Upper lobe of right lung (tissue), 1 donor: ENCODE measurements around the gene FAM47E. TPM values are rescaled to one million over a fixed set of nuclear protein-coding genes. Genes with fewer than 3 reads are reported as not detected.
A peak's percentile ranks its signal among the peaks of the same experiment; 100 is the strongest.
"Not testable (repeated sequence)": the region's sequence is repeated elsewhere in the genome, so short reads cannot be mapped to it uniquely, and the experiment has no call there.

Experiments used
- ATAC-seq: fragments of 200-7000 bp; cut with Tn5 transposase; one replicate; pipeline ENCODE4 v1.9.1; 2020; ENCODE audit warnings: mild to moderate bottlenecking, moderate library complexity
- DNase-seq: peaks from one replicate; pipeline ENCODE4 v3.0.0-alpha.2; 2020
- H3K27ac ChIP-seq: fragments of 200-600 bp; one replicate; pipeline ENCODE4 v1.8.0; 2022
- H3K27me3 ChIP-seq: fragments of 200-600 bp; one replicate; pipeline ENCODE4 v1.8.0; 2022; ENCODE audit warnings: mild to moderate bottlenecking
- H3K36me3 ChIP-seq: fragments of 200-600 bp; one replicate; pipeline ENCODE4 v1.8.0; 2022
- H3K4me1 ChIP-seq: fragments of 200-600 bp; one replicate; pipeline ENCODE4 v1.8.0; 2022
- H3K4me3 ChIP-seq: fragments of 200-600 bp; one replicate; pipeline ENCODE4 v1.8.0; 2022; ENCODE audit warnings: mild to moderate bottlenecking
- H3K9me3 ChIP-seq: fragments of 200-600 bp; one replicate; pipeline ENCODE4 v1.8.0; 2022
- intact Hi-C: fragments of 100-400 bp; cut with DNase I; formaldehyde crosslinking; loops from one replicate; pipeline ENCODE4 v1.11.0; 2022
- total RNA-seq: library from RNA; stranded (reverse); fragmentation: NEBNext Ultra II Directional; extraction: Animal tissue kit (Norgen Biotek cat#: 25700); gene quantifications from one replicate; pipeline ENCODE4 v1.2.1, GENCODE V29; 2021
- TF ChIP-seq, protein P1 (sequence below): fragments of 200-600 bp; IDR thresholded peaks from one replicate; pipeline ENCODE4 v1.8.0; 2022; ENCODE audit warnings: antibody characterized with exemption
- donor health status: DM: no; HTN: yes; CAD: no; lungs with severe emphysema.

Gene FAM47E
- total RNA-seq, 1 donor from 2014 or later: 3.6 TPM

DNA sequence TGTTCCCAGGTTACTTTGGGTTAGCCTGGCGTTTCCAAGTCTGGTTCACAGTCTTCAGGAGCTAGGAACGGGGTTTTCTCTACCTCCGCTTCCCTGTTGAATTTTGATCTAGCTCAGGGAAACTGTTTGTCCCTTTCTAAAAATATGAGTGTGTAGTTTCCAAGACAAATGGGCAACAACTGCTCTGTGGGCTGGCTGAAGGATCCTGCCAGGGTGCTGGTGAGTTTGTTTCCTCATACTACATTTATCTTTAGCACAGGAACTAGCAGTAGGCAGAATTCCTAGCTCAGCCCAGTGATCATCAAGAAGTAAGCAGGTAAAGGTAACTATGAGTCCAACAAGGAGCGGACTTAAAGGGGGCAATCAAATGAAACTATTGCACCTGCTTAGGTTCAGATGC lies 13.3 kb upstream of the FAM47E start:
- intact Hi-C loops: no loop called here
- Histone ChIP-seq H3K36me3 (no peaks in the 10 kb centered on the region), H3K27ac (no peak overlapping the region), H3K4me1 (peaks cover 3% of the 10 kb centered on the region), H3K4me3 (no peak overlapping the region), H3K9me3 (no peaks in the 10 kb centered on the region), H3K27me3 (no peaks in the 10 kb centered on the region)
- DNase-seq (no peak), ATAC-seq (no peak)
- TF ChIP-seq, protein P1, sequence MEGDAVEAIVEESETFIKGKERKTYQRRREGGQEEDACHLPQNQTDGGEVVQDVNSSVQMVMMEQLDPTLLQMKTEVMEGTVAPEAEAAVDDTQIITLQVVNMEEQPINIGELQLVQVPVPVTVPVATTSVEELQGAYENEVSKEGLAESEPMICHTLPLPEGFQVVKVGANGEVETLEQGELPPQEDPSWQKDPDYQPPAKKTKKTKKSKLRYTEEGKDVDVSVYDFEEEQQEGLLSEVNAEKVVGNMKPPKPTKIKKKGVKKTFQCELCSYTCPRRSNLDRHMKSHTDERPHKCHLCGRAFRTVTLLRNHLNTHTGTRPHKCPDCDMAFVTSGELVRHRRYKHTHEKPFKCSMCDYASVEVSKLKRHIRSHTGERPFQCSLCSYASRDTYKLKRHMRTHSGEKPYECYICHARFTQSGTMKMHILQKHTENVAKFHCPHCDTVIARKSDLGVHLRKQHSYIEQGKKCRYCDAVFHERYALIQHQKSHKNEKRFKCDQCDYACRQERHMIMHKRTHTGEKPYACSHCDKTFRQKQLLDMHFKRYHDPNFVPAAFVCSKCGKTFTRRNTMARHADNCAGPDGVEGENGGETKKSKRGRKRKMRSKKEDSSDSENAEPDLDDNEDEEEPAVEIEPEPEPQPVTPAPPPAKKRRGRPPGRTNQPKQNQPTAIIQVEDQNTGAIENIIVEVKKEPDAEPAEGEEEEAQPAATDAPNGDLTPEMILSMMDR: no peak

DNA sequence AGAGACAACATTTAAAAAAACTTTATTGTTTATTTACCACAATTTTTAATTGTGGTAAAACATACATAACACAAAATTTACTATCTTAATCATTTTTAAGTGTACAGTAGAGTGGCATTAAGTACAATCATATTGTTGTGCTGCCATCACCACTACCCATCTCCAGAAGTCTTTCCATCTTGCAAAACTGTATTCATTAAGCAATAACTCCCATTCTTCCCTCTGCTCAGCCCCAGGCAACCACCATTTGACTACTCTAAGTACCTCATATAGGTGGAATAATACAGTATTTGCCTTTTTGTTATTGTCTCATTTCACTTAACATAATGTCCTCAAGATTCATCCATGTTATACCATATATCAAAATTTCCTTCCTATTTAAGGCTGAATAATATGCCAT lies 12.8 kb upstream of the FAM47E start:
- TF ChIP-seq, protein P1: no peak
- Histone ChIP-seq H3K4me1 (peaks cover 3% of the 10 kb centered on the region), H3K4me3 (no peak overlapping the region), H3K9me3 (no peaks in the 10 kb centered on the region), H3K36me3 (no peaks in the 10 kb centered on the region), H3K27me3 (no peaks in the 10 kb centered on the region), H3K27ac (no peak overlapping the region)
- intact Hi-C loops: no loop called here
- ATAC-seq (no peak), DNase-seq (no peak)

DNA sequence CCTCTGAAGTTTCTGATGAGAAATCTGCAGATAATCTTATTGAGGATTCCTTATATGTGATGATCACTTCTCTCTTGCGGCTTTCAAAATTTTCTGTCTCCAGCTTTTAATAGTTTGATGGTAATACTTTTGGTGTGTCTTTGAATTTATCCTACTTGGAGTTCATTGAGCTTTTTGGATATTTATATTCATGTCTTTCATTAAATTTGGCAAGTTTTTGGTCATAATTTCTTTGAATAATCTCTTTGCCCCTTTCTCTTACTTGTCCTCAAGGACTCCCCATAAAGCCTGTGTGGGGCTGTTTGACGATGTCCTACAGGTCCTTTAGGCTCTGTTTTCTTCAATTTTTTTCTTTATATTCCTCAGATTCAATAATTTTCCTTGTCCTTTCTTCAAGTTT lies 11.3 kb upstream of the FAM47E start:
- no peak overlapping the region for H3K27ac ChIP-seq
- no peak overlapping the region for H3K4me3 ChIP-seq
- TF ChIP-seq, protein P1: no peak
- intact Hi-C loops: no loop called here
- no peaks in the 10 kb centered on the region for H3K27me3 ChIP-seq
- H3K4me1 ChIP-seq: no peaks in the 10 kb centered on the region
- no peak for ATAC-seq
- DNase-seq: no peak
- no peaks in the 10 kb centered on the region for H3K36me3 ChIP-seq
- H3K9me3 ChIP-seq: no peaks in the 10 kb centered on the region

DNA sequence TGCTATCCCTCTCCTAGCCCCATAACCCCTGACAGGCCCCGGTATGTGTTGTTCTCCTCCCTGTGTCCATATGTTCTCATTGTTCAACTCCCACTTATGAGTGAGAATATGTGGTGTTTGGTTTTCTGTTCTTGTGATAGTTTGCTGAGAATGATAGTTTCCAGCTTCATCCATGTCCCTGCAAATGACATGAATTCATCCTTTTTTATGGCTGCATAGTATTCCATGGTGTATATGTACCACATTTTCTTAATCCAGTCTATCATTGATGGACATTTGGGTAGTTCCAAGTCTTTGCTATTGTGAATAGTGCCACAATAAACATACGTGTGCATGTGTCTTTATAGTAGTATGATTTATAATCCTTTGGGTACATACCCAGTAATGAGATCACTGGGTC lies 7.6 kb upstream of the FAM47E start:
- H3K36me3 ChIP-seq, H3K4me1 ChIP-seq, ATAC-seq, H3K27me3 ChIP-seq, H3K4me3 ChIP-seq, H3K27ac ChIP-seq, DNase-seq, intact Hi-C loops, H3K9me3 ChIP-seq: not testable (repeated sequence)

DNA sequence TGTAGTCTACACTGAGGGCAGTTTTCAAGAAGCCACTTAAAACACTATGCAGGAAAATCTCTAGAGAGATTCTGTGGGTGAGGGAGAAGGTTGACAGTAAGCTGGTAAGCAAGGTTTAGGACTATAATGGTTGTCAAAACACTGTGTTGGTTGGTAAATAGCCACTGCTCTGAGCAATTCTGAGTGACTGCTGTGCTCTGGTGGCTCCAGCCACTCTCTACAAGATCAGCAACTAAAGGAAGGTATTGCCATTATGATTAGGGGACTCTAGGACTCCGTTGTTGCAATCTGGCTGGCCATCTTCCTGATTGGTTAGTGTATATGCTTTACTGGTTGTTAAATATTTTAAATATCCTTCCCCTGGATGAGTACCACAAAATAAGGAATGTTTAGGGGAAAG lies 5.5 kb upstream of the FAM47E start:
- TF ChIP-seq, protein P1: peak; percentile 10
- H3K36me3 ChIP-seq: no peaks in the 10 kb centered on the region
- no peaks in the 10 kb centered on the region for H3K27me3 ChIP-seq
- no peak for DNase-seq
- no peaks in the 10 kb centered on the region for H3K9me3 ChIP-seq
- no peak overlapping the region for H3K27ac ChIP-seq
- H3K4me3 ChIP-seq: no peak overlapping the region
- no peak for ATAC-seq
- peaks cover 1% of the 10 kb centered on the region for H3K4me1 ChIP-seq
- intact Hi-C loops: no loop called here

DNA sequence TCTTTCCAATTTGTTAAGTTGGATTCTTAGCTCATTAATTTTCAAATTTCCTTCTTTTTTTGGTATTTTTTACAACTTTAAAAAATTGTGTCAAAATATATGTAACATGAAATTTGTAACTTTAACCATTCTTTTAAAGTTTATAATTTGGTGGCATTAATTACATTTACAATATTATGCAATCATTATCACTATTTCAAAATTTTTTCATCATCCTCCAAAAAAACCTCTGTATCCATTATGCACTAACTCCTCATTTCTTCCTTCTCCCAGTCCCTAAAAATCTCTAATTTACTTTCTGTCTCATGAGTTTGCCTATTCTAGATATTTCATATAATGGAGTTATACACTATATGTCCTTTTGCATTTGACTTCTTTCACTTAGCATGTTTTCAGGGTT lies 4.7 kb upstream of the FAM47E start:
- TF ChIP-seq, protein P1: no peak
- Histone ChIP-seq H3K4me1 (peaks cover 4% of the 10 kb centered on the region), H3K27ac (no peak overlapping the region), H3K27me3 (no peaks in the 10 kb centered on the region), H3K36me3 (no peaks in the 10 kb centered on the region), H3K4me3 (no peak overlapping the region), H3K9me3 (no peaks in the 10 kb centered on the region)
- DNase-seq (no peak), ATAC-seq (no peak)
- intact Hi-C loops: no loop called here
